ENCODE data around the gene ADGRA3. TPM values are rescaled to one million over a fixed set of nuclear protein-coding genes. Genes with fewer than 3 reads are reported as not detected.

ADGRA3 gene
- total and polyA plus RNA-seq, 8 donors = 13.4 to 27.4 (median 17.6) TPM

DNA sequence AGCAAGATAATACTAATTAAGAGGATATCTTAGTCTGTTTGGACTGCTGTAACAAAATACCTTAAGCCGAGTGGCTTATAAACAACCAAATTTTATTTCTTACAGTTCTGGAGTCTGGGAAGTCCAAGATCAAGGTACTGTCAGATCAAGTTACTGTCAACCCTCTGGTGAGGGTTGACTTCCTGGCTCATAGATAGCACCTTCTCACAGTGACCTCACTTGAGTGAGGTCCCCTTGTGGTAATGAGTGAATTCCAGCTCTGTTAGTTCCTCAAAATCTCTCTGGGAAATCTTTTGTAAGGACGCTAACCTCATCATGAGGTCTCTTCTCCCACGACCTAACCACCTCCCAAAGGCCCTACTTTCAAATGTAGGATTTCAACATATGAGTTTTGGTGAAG, 36.9 kb upstream of the ADGRA3 start:
- intact Hi-C loops (cut with DNase I) = no loop called here
- ATAC-seq = no peak
- TF ChIP-seq, protein P1, sequence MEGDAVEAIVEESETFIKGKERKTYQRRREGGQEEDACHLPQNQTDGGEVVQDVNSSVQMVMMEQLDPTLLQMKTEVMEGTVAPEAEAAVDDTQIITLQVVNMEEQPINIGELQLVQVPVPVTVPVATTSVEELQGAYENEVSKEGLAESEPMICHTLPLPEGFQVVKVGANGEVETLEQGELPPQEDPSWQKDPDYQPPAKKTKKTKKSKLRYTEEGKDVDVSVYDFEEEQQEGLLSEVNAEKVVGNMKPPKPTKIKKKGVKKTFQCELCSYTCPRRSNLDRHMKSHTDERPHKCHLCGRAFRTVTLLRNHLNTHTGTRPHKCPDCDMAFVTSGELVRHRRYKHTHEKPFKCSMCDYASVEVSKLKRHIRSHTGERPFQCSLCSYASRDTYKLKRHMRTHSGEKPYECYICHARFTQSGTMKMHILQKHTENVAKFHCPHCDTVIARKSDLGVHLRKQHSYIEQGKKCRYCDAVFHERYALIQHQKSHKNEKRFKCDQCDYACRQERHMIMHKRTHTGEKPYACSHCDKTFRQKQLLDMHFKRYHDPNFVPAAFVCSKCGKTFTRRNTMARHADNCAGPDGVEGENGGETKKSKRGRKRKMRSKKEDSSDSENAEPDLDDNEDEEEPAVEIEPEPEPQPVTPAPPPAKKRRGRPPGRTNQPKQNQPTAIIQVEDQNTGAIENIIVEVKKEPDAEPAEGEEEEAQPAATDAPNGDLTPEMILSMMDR (IDR thresholded peaks at IDR 0.05) = no peak
- no peak overlapping the region for H3K27ac ChIP-seq
- no peak for FAIRE-seq
- no peaks in the 10 kb centered on the region for H3K4me1 ChIP-seq
- no peak for DNase-seq
- H3K4me3 ChIP-seq = no peak overlapping the region
- 75 to 81% methylated on average over 3 of the region's 3 CpGs for WGBS, 2 donors
- H3K27me3 ChIP-seq = no peaks in the 10 kb centered on the region
- no peaks in the 10 kb centered on the region for H3K36me3 ChIP-seq
- H3K9me3 ChIP-seq = no peaks in the 10 kb centered on the region

DNA sequence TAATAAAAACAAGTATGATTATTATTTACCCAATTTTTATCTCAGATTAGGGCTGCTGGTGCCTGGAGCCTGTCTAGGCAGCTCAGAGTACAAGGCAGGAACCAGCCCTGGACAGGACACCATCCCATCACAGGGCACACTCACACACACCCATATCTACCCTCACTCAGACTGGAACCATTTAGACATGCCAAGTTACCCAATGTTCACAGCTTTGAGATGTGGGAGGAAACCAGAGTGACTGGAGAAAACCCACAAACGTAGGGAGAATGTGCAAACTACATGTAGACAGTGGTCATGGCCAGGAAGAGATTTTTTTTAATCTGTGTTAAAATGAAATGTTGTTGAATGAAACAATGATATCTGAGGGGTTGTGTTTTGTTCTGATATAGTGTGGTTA, 35.7 kb upstream of the ADGRA3 start:
- intact Hi-C loops (cut with DNase I) = no loop called here
- H3K27me3 ChIP-seq = no peaks in the 10 kb centered on the region
- TF ChIP-seq, protein P1 (IDR thresholded peaks at IDR 0.05) = no peak
- no peak for FAIRE-seq
- ATAC-seq = no peak
- no peaks in the 10 kb centered on the region for H3K36me3 ChIP-seq
- no peak for DNase-seq
- no peak overlapping the region for H3K4me3 ChIP-seq
- WGBS, 2 donors = 63 to 72% methylated on average over 1 of the region's 1 CpG
- H3K27ac ChIP-seq = no peak overlapping the region
- no peaks in the 10 kb centered on the region for H3K9me3 ChIP-seq
- H3K4me1 ChIP-seq = no peaks in the 10 kb centered on the region

DNA sequence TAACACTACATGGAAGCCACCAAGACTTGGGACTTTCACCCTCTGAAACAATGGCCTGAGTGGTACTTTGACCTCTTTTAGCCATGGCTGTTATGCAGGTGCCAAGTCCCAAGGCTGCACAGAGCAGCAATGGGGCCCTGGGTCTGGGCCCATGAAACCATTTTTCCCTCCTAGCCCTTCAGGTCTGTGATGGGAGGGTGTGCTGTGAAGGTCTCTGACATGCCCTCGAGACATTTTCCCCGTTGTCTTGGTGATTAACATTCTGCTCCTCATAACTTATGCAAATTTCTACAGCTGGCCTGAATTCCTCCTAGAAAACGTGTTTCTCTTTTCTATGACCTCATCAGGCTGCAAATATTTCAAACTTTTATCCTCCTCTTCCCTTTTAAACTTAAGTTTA, 30.4 kb upstream of the ADGRA3 start:
- TF ChIP-seq, protein P1 (IDR thresholded peaks at IDR 0.05) = no peak
- DNase-seq = no peak
- Histone ChIP-seq H3K9me3 (no peaks in the 10 kb centered on the region), H3K4me1 (no peaks in the 10 kb centered on the region), H3K27me3 (no peaks in the 10 kb centered on the region), H3K27ac (no peak overlapping the region), H3K4me3 (no peak overlapping the region), H3K36me3 (no peaks in the 10 kb centered on the region)
- no peak for FAIRE-seq
- WGBS, 2 donors = 73 to 76% methylated on average over 3 of the region's 3 CpGs
- ATAC-seq = no peak
- intact Hi-C loops (cut with DNase I) = no loop called here

DNA sequence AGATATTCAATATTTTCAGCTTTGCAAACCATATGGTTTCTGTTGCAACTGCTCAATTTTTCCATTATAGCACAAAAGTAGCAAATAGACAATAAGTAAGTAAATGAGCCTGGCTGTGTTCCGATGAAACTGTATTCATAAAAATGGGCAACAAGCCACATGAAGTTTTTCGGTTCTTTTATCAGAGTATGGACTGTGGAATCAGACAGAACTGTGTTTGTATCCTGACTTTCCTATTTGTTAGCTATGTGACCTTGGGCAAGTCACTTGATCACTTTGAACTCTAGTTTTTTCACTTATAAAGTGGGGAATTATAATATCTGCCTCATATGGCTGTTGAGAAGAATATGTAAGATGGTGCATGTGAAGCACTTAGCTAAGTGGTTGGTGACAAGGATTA, 23.4 kb upstream of the ADGRA3 start:
- Histone ChIP-seq H3K36me3 (no peaks in the 10 kb centered on the region), H3K4me3 (no peak overlapping the region), H3K27me3 (no peaks in the 10 kb centered on the region), H3K4me1 (no peaks in the 10 kb centered on the region), H3K27ac (no peak overlapping the region), H3K9me3 (no peaks in the 10 kb centered on the region)
- ATAC-seq (no peak), DNase-seq (no peak), FAIRE-seq (no peak)
- TF ChIP-seq, protein P1 (IDR thresholded peaks at IDR 0.05) = no peak
- WGBS, 2 donors = 32 to 34% methylated on average over 2 of the region's 2 CpGs
- intact Hi-C loops (cut with DNase I) = no loop called here

DNA sequence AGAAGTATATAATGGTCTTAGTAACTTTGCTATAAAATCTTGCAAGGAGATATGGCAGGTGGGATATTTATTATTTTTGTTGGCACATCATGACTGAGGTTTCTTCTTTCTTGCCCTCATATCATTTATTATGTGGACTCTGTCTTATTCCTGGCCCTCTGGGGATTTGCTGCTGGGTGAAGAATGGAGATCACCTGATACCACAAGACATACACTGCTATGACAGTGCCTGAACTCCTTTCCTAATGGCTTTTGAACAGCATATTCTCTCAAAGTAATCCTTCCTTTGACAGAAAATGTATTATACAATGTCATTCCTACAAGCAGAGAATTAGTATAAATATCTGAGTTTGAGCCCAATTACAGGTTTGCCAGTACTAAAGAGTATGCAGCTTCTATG, 22.0 kb upstream of the ADGRA3 start:
- no peak for FAIRE-seq

More for the DNA sequence above, 22.0 kb upstream of the ADGRA3 start:
- H3K4me1 ChIP-seq = no peaks in the 10 kb centered on the region
- DNase-seq (no peak), ATAC-seq (no peak)
- no peaks in the 10 kb centered on the region for H3K27me3 ChIP-seq
- no peaks in the 10 kb centered on the region for H3K9me3 ChIP-seq
- intact Hi-C loops (cut with DNase I) = no loop called here
- H3K4me3 ChIP-seq = no peak overlapping the region
- no peak overlapping the region for H3K27ac ChIP-seq
- H3K36me3 ChIP-seq = no peaks in the 10 kb centered on the region
- TF ChIP-seq, protein P1 (IDR thresholded peaks at IDR 0.05) = no peak

Measured in pancreas (tissue), 10 donors.